Measurements from ENCODE around the gene BABAM1. TPM values are rescaled to one million over a fixed set of nuclear protein-coding genes. Genes with fewer than 3 reads are reported as not detected.
"Not testable (repeated sequence)": the region's sequence is repeated elsewhere in the genome, so short reads cannot be mapped to it uniquely, and the experiment has no call there.

Gene BABAM1
- total RNA-seq, 1 donor from 2014 or later = 64.7 TPM

- no peaks in the 10 kb centered on the region for H3K27me3 ChIP-seq (ENCODE audit: control insufficient read depth in 3 of 3, insufficient read depth in 3 of 3, low read length in 3 of 3)
- H3K27ac ChIP-seq (ENCODE audit: low read depth, low read length) = no peak overlapping the region
- peaks cover 8 to 11% (median 9%) of the 10 kb centered on the region in 3 donors for H3K4me1 ChIP-seq (ENCODE audit: control insufficient read depth in 3 of 3, insufficient read depth in 3 of 3, low read length in 3 of 3)
- H3K9me3 ChIP-seq (ENCODE audit: control insufficient read depth in 3 of 3, low read length in 3 of 3) = no peaks in the 10 kb centered on the region
- no peak overlapping the region for H3K4me3 ChIP-seq (ENCODE audit: low read length in 3 of 3)
- H3K36me3 ChIP-seq (ENCODE audit: control insufficient read depth in 3 of 3, insufficient read depth in 3 of 3, low read length in 3 of 3) = peaks cover 13 to 22% (median 19%) of the 10 kb centered on the region in 3 donors
- H3K9ac ChIP-seq (ENCODE audit: low read depth in 1 of 3, low read length in 3 of 3) = no peak overlapping the region
Observed at GRCh38 chr19:17268754-17269153, 1.5 kb downstream of the BABAM1 start.

DNA sequence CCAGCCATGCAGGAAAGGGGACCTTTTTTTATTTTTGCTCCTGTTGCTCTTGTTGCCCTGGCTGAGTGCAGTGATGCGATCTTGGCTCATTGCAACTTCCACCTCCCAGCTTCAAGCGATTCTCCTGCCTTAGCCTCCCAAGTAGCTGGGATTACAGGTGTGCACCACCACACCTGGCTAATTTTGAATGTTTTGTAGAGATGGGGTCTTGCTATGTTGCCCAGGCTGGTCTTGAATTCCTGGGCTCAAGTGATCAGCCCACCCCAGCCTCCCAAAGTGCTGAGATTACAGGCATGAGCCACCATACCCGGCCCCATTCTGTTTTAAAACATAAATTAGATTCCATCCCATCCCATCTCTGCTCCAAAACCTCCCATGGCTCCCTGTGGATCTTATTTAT is 7.6 kb downstream of the BABAM1 start:
- not testable (repeated sequence) for H3K9ac ChIP-seq (ENCODE audit: low read depth in 1 of 3, low read length in 3 of 3); H3K27ac ChIP-seq (ENCODE audit: low read depth, low read length)
- H3K36me3 ChIP-seq (ENCODE audit: control insufficient read depth in 3 of 3, insufficient read depth in 3 of 3, low read length in 3 of 3) = peaks cover 46 to 59% (median 56%) of the 10 kb centered on the region in 3 donors

DNA sequence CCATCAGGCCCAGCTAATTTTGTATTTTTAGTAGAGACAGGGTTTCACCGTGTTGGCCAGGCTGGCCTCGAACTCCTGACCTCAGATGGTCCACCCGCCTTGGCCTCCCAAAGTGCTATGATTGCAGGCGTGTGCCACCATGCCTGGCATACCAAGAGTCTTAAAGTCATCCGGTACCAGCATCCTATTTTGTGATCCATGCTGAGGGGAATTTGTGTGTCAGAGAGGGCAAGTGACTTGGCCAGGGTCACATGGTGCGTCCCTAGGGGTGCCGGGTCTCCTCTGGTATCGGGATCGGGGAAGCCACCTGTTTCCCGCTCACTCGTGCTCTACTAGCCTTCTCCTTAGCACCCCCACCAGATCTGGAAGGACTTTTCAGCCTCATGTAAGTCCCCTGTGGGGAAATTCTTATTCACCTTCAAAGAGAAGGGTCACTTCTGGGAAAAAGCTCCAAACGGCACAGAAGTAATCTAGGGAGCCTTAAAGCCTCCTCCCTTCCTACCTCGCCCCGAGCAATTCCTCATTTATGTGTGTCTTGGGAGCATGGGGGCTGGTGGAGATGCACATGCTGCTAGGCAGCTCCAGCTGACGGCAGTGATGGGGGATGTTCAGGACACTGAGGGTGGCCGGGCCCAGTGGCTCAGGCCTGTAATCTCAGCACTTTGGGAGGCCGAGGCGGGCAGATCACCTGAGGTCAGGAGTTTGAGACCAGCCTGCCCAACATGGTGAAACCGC is 8.4 kb downstream of the BABAM1 start:
- H3K27ac ChIP-seq (ENCODE audit: low read depth, low read length) = no peak overlapping the region
- H3K4me1 ChIP-seq (ENCODE audit: control insufficient read depth in 3 of 3, insufficient read depth in 3 of 3, low read length in 3 of 3) = no peaks in the 10 kb centered on the region
- H3K36me3 ChIP-seq (ENCODE audit: control insufficient read depth in 3 of 3, insufficient read depth in 3 of 3, low read length in 3 of 3) = peaks cover 43 to 57% (median 53%) of the 10 kb centered on the region in 3 donors
- H3K9ac ChIP-seq (ENCODE audit: low read depth in 1 of 3, low read length in 3 of 3) = no peak overlapping the region
- no peaks in the 10 kb centered on the region for H3K27me3 ChIP-seq (ENCODE audit: control insufficient read depth in 3 of 3, insufficient read depth in 3 of 3, low read length in 3 of 3)
- no peaks in the 10 kb centered on the region for H3K9me3 ChIP-seq (ENCODE audit: control insufficient read depth in 3 of 3, low read length in 3 of 3)
- H3K4me3 ChIP-seq (ENCODE audit: low read length in 3 of 3) = no peak overlapping the region

More for the DNA sequence above, 7.6 kb downstream of the BABAM1 start:
- H3K4me1 ChIP-seq (ENCODE audit: control insufficient read depth in 3 of 3, insufficient read depth in 3 of 3, low read length in 3 of 3); H3K9me3 ChIP-seq (ENCODE audit: control insufficient read depth in 3 of 3, low read length in 3 of 3); H3K27me3 ChIP-seq (ENCODE audit: control insufficient read depth in 3 of 3, insufficient read depth in 3 of 3, low read length in 3 of 3); H3K4me3 ChIP-seq (ENCODE audit: low read length in 3 of 3): not testable (repeated sequence)

GRCh38 chr19:17279436-17279835 is 12.2 kb downstream of the BABAM1 start:
- peaks cover 5 to 8% (median 6%) of the 10 kb centered on the region in 3 donors for H3K4me1 ChIP-seq (ENCODE audit: control insufficient read depth in 3 of 3, insufficient read depth in 3 of 3, low read length in 3 of 3)
- peaks cover 26 to 36% (median 36%) of the 10 kb centered on the region in 3 donors for H3K36me3 ChIP-seq (ENCODE audit: control insufficient read depth in 3 of 3, insufficient read depth in 3 of 3, low read length in 3 of 3)
- no peak overlapping the region for H3K27ac ChIP-seq (ENCODE audit: low read depth, low read length)
- H3K27me3 ChIP-seq (ENCODE audit: control insufficient read depth in 3 of 3, insufficient read depth in 3 of 3, low read length in 3 of 3) = peaks cover 12 to 23% (median 14%) of the 10 kb centered on the region in 3 donors
- no peak overlapping the region for H3K9ac ChIP-seq (ENCODE audit: low read depth in 1 of 3, low read length in 3 of 3)
- H3K9me3 ChIP-seq (ENCODE audit: control insufficient read depth in 3 of 3, low read length in 3 of 3) = no peaks in the 10 kb centered on the region
- H3K4me3 ChIP-seq (ENCODE audit: low read length in 3 of 3) = no peak overlapping the region

DNA sequence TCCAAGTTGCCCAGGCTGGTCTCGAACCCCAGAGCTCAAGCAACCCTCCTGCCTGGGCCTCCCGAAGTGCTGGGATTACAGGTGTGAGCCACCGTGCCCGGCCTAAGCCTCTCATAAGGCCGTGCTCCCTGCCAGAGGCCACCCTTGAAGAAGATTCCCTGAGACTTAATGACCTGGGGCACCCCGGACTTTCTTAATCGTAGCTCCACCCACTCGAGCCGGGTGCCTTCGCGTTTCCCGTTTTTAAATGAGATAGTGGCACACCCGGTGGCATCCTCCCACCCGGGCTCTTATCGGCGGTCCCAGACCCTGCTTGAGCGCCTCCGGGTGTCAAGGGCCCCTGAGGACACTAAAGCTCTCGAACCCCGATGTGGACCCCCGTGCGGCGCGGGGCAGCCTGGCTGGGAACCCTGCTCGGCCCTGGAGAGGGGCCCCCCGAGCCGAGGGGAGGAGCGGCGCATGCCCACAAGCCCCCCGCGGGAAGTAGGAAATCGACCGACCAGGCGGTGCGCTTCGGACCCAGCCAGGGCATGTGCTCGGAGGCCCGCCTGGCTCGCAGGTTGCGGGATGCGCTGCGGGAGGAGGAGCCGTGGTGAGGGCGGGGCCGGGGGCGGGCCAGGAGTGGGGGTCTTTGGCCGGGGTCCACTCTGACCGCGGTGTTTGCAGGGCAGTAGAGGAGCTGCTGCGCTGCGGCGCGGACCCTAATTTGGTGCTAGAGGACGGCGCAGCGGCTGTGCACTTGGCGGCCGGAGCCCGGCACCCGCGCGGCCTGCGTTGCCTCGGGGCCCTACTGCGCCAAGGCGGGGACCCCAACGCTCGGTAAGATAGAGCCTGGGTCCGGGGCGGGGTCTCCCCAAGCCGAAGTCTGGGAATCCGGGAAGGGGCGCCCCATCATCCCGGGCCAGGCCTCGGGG is 14.4 kb downstream of the BABAM1 start, which contains the start of gene ANKLE1:
ANKLE1 (plus strand) TSS at position 511 of the 914 bp plus-strand sequence; CDS start at position 531, 20 bp downstream.
- peaks cover 5 to 8% (median 6%) of the 10 kb centered on the region in 3 donors for H3K4me1 ChIP-seq (ENCODE audit: control insufficient read depth in 3 of 3, insufficient read depth in 3 of 3, low read length in 3 of 3)
- peaks cover 12 to 23% (median 14%) of the 10 kb centered on the region in 3 donors for H3K27me3 ChIP-seq (ENCODE audit: control insufficient read depth in 3 of 3, insufficient read depth in 3 of 3, low read length in 3 of 3)
- peak within 1 kb of the TSS in 2 of 3 donors; percentile 55 to 60 for H3K4me3 ChIP-seq (ENCODE audit: low read length in 3 of 3)
- no peak within 1 kb of the TSS for H3K27ac ChIP-seq (ENCODE audit: low read depth, low read length)
- H3K9me3 ChIP-seq (ENCODE audit: control insufficient read depth in 3 of 3, low read length in 3 of 3) = no peaks in the 10 kb centered on the region
- H3K36me3 ChIP-seq (ENCODE audit: control insufficient read depth in 3 of 3, insufficient read depth in 3 of 3, low read length in 3 of 3) = peaks cover 13 to 18% (median 15%) of the 10 kb centered on the region in 3 donors
- peak within 1 kb of the TSS in 1 of 3 donors; percentile 68 for H3K9ac ChIP-seq (ENCODE audit: low read depth in 1 of 3, low read length in 3 of 3)

- H3K36me3 ChIP-seq (ENCODE audit: control insufficient read depth in 3 of 3, insufficient read depth in 3 of 3, low read length in 3 of 3) = peaks cover 6 to 12% (median 7%) of the 10 kb centered on the region in 3 donors
- H3K27ac ChIP-seq (ENCODE audit: low read depth, low read length) = no peak overlapping the region
- H3K4me1 ChIP-seq (ENCODE audit: control insufficient read depth in 3 of 3, insufficient read depth in 3 of 3, low read length in 3 of 3) = peaks cover 5 to 8% (median 6%) of the 10 kb centered on the region in 3 donors
- no peaks in the 10 kb centered on the region for H3K9me3 ChIP-seq (ENCODE audit: control insufficient read depth in 3 of 3, low read length in 3 of 3)
- H3K4me3 ChIP-seq (ENCODE audit: low read length in 3 of 3) = peak overlapping the region in 2 of 3 donors; percentile 55 to 60
- peaks cover 12 to 23% (median 14%) of the 10 kb centered on the region in 3 donors for H3K27me3 ChIP-seq (ENCODE audit: control insufficient read depth in 3 of 3, insufficient read depth in 3 of 3, low read length in 3 of 3)
- H3K9ac ChIP-seq (ENCODE audit: low read depth in 1 of 3, low read length in 3 of 3) = peak overlapping the region in 1 of 3 donors; percentile 68
Observed at GRCh38 chr19:17282488-17283125, 15.4 kb downstream of the BABAM1 start.

DNA sequence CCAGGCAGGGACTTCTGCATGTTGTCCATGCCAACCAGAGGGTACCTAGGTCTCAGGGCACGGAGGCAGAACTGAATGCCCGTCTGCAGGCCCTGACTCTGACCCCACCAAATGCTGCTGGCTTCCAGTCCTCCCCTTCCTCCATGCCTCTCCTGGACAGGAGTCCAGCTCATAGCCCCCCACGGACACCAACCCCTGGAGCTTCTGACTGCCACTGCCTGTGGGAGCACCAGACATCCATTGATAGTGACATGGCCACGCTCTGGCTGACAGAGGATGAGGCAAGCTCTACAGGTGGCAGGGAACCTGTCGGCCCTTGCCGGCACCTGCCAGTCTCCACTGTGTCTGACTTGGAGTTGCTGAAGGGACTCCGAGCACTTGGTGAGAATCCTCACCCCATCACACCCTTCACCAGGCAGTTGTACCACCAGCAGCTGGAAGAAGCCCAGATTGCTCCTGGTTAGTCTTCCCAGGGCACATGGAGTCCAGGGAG is 16.3 kb downstream of the BABAM1 start:
- H3K9me3 ChIP-seq (ENCODE audit: control insufficient read depth in 3 of 3, low read length in 3 of 3) = no peaks in the 10 kb centered on the region
- H3K36me3 ChIP-seq (ENCODE audit: control insufficient read depth in 3 of 3, insufficient read depth in 3 of 3, low read length in 3 of 3) = peaks cover 5 to 11% (median 5%) of the 10 kb centered on the region in 3 donors
- H3K27me3 ChIP-seq (ENCODE audit: control insufficient read depth in 3 of 3, insufficient read depth in 3 of 3, low read length in 3 of 3) = peaks cover 12 to 23% (median 14%) of the 10 kb centered on the region in 3 donors
- no peak overlapping the region for H3K4me3 ChIP-seq (ENCODE audit: low read length in 3 of 3)
- no peak overlapping the region for H3K9ac ChIP-seq (ENCODE audit: low read depth in 1 of 3, low read length in 3 of 3)
- H3K27ac ChIP-seq (ENCODE audit: low read depth, low read length) = no peak overlapping the region
- peaks cover 5 to 8% (median 6%) of the 10 kb centered on the region in 3 donors for H3K4me1 ChIP-seq (ENCODE audit: control insufficient read depth in 3 of 3, insufficient read depth in 3 of 3, low read length in 3 of 3)

DNA sequence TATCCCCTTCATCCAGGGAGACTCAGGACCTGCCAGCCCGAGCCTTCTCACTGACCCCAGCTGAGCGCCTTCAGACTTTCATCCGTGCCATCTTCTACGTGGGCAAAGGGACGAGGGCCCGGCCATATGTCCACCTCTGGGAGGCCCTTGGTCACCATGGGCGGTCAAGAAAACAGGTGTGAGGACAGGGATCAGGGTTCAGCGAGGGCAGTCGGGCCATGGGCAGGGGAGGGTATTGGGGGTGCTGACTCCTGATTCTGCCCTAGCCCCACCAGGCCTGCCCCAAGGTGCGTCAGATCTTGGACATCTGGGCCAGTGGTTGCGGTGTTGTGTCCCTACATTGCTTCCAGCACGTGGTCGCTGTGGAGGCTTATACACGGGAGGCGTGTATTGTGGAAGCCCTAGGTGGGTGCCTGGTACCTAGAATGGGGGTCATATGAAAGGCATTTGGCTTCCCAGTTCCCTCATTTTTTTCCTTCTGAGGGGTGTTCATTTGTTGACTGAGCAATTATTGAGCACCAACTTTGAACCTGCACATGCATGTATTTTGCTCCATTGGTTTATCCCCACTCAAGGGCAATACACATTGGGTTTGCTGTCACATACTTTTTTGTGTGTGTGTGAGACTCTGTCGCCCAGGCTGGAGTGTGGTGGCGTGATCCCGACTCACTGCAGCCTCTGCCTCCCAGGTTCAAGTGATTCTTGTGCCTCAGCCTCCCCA is 18.3 kb downstream of the BABAM1 start:
- no peak overlapping the region for H3K27ac ChIP-seq (ENCODE audit: low read depth, low read length)
- H3K27me3 ChIP-seq (ENCODE audit: control insufficient read depth in 3 of 3, insufficient read depth in 3 of 3, low read length in 3 of 3) = peaks cover 12 to 23% (median 14%) of the 10 kb centered on the region in 3 donors
- no peaks in the 10 kb centered on the region for H3K9me3 ChIP-seq (ENCODE audit: control insufficient read depth in 3 of 3, low read length in 3 of 3)
- peaks cover 14 to 17% (median 15%) of the 10 kb centered on the region in 3 donors for H3K4me1 ChIP-seq (ENCODE audit: control insufficient read depth in 3 of 3, insufficient read depth in 3 of 3, low read length in 3 of 3)
- no peak overlapping the region for H3K9ac ChIP-seq (ENCODE audit: low read depth in 1 of 3, low read length in 3 of 3)
- no peak overlapping the region for H3K4me3 ChIP-seq (ENCODE audit: low read length in 3 of 3)
- H3K36me3 ChIP-seq (ENCODE audit: control insufficient read depth in 3 of 3, insufficient read depth in 3 of 3, low read length in 3 of 3) = no peaks in the 10 kb centered on the region

GRCh38 chr19:17286263-17286662 is 19.0 kb downstream of the BABAM1 start:
- H3K27me3 ChIP-seq (ENCODE audit: control insufficient read depth in 3 of 3, insufficient read depth in 3 of 3, low read length in 3 of 3) = peaks cover 9 to 22% (median 13%) of the 10 kb centered on the region in 3 donors
- no peak overlapping the region for H3K4me3 ChIP-seq (ENCODE audit: low read length in 3 of 3)
- peaks cover 14 to 17% (median 15%) of the 10 kb centered on the region in 3 donors for H3K4me1 ChIP-seq (ENCODE audit: control insufficient read depth in 3 of 3, insufficient read depth in 3 of 3, low read length in 3 of 3)
- H3K9ac ChIP-seq (ENCODE audit: low read depth in 1 of 3, low read length in 3 of 3) = no peak overlapping the region
- H3K36me3 ChIP-seq (ENCODE audit: control insufficient read depth in 3 of 3, insufficient read depth in 3 of 3, low read length in 3 of 3) = no peaks in the 10 kb centered on the region
- no peak overlapping the region for H3K27ac ChIP-seq (ENCODE audit: low read depth, low read length)
- no peaks in the 10 kb centered on the region for H3K9me3 ChIP-seq (ENCODE audit: control insufficient read depth in 3 of 3, low read length in 3 of 3)
